ENCODE measurements around the gene FRMD4A.
"Not testable (repeated sequence)": the region's sequence is repeated elsewhere in the genome, so short reads cannot be mapped to it uniquely, and the experiment has no call there.

The FRMD4A gene

DNA sequence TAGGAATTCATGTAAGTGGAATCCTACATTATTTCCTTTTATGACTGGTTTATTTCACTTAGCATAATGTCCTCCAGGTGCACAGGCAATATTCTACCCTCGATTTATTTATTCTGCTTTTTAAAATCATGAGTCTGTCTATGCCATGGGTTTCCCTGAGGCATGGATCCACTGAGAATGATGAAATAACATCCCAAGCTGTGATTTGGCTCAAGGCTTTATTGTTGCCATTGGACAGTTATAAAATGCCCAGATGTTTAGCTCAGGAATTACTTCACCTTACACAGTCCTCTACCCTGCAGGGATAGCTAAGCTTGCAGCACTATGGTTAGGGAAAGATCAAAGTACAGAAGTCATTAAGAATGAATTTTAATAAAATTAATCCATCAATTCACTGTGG, 219.5 kb downstream of the FRMD4A start:
- DNase-seq, result no peak

DNA sequence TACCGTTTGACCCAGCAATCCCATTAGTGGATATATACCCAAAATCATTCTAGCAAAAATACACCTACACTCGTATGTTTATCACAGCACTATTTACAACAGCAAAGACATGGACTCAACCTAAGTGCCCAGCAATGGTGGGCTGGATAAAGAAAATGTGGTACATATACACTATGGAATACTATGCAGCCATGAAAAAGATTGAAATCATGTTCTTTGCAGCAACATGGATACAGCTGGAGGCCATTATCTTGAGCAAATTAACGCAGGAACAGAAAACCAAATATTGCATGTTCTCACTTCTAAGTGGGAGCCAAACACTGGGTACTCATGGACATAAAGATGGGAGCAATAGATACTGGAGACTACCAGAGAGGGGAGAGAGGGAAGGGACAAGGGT, 223.9 kb downstream of the FRMD4A start:
- DNase-seq, result no peak

DNA sequence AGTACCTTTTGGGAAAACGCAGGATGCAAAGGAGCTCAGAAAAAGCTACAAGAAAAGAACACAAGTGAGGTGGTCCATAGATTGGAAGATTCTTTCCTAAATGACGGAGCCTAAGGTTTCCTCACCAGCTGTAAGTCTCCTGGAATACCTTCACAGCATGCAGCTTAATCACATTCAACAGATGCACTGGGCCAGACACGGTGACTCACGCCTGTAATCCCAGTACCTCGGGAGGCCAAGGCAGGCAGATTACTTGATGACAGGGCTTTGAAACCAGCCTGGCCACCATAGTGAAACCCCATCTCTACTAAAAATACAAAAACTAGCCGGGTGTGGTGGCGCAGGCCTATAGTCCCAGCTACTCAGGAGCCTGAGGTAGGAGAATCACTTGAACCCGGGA, 228.7 kb downstream of the FRMD4A start:
- no peak for DNase-seq

DNA sequence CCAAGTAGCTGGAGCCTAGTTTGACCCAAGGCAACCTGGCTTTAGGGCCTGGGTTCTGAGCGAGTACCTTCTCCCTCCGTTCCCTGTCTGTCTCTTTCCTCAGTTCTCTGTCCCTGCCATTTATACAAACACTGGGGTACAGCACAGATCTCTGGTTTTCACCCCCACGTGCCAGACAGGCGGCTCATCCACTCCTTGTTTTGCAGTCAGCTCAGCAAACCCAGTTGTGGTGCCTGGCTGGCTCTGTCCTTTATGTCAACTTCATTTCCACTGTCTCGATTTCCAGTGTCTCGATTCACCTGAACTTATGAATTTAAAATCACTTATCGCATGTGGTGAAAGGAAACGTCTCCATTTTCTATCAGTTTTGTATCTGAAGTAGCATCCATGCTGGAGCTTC, 230.8 kb downstream of the FRMD4A start:
- no peak for DNase-seq

DNA sequence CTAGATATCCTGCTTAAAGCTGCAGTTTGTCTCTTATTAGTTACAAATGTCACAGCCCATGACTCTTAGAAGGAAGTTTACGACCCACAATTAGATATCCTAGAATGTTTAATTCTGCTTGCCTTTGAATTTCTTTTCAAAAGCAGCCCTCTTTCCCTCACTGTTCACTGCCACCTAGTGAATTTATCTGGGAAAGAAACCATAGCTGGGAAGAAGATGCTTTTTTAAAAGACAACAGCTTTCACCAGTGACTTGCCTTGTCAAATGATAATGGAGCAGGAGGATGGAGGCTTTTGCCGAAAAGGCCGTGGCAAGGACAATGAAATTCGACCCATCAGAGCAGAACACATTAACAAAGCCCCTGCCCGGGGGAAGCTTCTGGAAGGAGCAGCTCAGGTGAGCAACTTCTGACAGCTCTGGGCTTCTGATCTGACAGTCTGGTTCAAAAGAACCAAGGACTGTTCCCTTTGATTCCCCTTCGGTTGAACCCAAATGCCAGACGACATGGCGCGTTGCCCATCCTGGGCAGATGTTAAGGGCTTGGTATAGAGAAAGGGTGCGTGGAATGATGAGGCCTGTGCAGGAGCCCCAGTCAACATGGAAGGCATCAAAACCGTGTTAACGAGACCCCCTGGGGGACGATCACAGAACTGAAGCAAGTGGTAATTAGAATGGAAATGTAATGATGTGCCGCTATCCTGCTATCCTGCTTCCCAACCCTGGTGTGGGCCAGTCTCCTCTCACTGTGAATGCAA, 236.8 kb downstream of the FRMD4A start:
- peak in 2 of 56 donors; percentile 8 to 19 for DNase-seq

DNA sequence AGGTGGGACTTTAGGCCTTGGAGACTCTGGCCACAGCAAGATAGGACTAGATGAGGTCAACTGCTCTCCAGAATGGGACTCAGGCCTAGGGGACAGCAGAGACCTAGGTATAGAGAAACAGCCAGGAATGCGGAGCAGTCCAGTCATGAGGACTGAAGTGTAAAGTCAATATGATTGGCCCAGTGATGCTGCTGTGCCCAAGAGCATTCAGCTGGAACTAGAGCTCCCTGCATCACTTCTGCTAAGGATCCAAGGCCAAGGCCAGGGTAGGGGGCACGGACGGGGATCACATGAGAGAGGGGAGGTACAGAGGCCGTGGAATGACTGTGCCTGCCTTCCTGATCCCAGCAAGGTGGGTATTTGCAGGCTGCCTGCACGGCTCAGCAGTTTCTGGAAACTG, 237.9 kb downstream of the FRMD4A start:
- DNase-seq, result no peak

DNA sequence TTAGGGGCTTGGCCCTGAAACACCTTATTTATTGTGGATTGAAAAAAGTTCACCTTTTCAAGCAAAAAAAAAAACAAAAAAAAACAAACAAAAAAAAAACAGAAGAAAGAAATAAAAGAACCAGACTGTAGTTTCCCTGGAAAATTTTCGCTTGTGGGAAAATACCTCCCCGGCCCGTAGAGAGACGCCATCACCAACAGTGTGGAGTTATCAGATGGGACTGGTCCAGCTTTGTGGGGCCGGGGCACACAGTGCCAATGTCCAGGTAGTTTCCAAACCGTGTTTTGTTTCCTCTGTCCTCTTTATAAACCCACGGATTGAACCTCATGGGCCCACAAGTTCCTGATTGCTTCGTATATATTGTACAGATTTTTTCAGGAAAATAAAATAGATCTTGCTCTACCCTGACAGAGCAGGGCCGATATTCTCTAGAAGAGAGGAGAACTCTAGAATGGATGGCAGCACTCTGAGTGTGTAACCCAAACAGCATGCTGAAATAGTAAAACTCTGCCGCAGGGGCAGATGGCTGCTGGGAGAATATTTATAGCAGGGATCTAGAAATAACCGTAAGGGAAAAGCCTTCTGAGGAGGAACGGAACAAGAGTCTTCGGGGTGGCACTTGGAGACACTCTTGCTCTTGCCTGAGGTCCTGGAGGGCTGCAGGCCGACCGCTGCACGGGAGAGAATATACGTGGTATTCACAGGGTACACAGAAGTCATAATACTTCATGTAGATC, 241.0 kb downstream of the FRMD4A start:
- DNase-seq, result peak in 3 of 56 donors; percentile 12 to 38 (median 34)

DNA sequence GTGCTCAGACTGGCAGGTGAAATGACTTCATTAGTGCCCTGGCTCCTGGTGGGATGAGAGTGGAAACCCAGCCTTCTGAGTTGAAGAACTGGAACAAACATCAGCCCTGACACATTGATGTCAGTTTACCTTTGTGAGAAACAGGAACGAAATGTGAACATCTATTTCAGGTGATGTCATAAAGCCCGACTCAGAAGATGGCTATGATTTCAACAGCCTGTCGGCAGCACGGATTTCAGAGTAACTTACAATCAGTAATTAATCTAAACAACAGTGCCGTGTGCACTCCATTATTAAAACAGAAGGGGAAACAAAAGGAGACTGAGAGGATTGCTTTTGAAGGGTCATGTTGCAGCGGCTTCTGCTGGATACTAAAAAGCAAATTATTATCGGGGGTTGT, 243.2 kb downstream of the FRMD4A start:
- DNase-seq, result no peak

DNA sequence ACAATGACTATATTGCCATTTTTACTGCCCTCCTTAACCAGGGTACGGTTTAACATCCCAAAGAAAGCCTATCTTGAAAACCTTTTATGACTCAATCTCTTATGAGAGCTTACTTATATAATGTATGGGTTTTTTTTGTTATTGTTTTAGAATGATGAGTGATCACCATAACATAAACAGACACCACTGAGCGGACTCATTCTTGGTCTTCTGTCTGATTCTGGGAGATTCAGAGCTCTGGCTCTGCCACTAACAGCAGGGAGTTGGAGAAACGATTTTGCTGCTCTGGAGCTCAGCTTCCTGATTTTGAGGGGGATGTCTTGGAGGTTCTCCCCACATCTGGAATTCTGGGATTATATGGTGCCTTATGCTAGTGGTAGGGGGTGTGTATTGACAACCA, 244.1 kb downstream of the FRMD4A start:
- DNase-seq, result no peak

DNA sequence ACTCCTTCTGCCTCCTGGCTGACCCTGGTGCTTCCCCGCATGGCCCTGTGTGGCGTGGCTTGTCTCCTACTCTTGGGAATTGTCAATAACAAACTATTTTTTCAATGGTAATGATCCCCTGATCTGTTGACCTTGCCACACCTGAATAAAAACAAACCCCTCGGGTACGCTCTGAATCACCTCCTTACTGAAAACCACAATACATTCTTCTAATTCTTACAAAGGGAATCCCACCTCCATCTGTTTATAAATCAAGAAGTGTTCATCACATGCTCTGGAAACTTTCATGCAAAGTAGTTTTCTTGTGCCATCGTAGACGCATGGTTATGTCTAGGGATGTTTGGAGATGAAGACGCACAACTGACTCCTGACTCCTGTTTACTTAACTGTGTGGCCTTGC, 245.8 kb downstream of the FRMD4A start:
- no peak for DNase-seq

DNA sequence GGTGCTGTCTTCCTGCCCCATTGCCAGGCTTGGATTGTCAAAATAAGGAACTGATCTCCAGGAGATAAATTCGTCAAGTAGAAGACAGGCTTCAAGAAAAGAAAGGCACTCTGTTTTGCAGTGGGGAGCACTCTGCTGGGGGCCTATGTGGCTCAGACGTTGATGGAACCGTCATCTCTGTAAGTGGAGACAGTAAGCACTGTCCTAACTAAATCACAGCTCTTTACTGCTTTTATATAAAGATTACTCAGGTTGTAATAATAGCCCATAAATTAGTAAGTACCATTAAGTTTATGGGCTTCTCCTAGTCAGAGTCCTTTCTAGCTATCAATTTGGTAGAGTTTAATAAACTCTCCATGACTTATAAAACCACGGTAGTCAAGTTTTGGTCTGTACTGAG, 249.9 kb downstream of the FRMD4A start:
- no peak for DNase-seq

DNA sequence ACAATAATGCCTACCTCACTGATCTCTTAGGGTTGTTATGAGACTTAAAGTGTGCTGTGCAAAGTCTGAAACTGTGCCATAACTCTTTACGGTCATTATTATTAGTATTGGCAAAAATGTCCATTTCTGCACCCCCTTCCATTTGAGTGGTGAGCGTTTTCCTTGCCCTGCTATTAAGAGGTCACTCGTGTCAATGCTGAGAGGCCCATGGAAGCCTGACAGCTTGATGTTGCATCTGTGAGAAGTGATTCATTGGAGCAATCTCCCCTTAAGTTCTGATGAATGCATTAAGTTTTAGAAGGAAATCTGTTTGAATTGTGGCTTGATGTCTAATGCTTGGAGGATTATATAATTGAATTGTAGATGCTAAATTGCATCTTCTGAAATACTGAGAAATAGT, 253.3 kb downstream of the FRMD4A start:
- DNase-seq, result no peak

DNA sequence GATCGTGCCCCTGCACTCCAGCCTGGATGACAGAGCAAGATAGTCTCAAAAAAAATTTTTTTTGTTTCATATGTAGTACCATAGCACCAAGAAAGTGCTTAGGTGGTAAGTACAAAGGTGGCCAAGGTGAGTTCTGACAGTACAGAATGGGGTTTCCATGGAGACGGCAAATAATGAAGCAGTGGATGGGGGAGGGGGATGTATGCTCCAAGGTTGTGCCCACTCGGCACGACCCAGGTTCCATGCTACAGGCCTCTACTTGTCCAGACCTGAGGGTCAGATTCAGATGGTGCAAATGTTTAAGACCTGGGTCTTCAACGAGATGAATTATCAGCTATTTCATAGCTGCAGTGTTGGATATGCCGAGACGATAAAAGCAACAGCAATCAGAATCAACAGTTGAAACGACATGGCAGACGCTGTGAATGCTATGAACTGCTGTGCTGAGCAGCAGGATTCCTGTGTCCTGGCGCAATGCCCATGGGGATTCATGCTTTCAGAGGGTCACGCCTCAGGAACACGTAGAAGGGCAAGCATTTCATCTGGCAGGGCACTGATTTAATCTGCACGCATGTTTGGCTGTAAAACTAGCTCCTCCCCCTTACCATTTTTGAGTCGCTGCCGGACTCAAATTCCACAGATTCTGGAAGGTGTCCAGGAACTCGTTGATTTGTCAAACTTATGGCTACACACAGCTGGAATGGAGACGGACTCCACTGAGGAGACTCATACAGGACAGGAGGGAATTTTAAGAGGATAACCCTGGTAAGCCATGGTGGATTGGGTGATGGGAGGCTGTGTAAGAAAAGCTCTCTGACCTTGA, 256.5 kb downstream of the FRMD4A start:
- DNase-seq, result peak in 1 of 56 donors; percentile 32

DNA sequence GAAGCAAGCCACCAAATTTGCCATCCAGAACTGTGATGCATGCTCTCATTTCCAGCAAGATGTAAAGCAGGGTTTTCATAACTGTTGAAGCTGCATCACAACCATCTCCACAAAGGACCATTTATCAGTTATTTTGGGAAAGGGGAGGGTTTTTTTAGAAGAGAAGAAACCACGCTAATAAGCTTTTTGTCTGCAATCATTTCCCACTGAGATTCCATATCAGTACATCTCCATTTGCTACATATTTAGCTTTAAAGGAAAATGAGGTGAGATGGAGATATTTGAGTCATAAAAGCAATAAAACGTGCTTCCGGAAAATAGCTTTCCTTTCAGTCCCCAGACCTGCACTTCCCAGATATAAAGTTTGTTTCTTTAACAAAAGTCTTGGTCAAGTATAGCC, 258.2 kb downstream of the FRMD4A start:
- no peak for DNase-seq

DNA sequence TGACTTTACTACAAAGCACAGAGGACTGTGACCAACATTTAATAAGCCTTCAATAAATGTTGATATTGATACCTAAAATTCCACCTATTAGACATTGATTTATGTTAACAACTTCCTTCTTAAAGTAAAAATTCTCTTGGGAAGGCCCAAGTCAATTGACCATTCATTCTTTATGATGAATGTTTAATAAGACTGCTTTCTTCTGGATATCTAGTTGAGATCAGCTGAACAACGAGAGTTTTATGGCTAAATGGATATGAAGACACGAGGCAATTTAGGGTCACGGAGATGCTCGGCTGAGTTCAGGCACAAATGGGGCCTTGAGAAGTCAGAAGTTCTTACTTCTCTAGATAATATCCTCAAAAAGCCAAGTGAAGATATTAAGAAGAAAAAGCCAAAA, 258.8 kb downstream of the FRMD4A start:
- DNase-seq, result no peak

DNA sequence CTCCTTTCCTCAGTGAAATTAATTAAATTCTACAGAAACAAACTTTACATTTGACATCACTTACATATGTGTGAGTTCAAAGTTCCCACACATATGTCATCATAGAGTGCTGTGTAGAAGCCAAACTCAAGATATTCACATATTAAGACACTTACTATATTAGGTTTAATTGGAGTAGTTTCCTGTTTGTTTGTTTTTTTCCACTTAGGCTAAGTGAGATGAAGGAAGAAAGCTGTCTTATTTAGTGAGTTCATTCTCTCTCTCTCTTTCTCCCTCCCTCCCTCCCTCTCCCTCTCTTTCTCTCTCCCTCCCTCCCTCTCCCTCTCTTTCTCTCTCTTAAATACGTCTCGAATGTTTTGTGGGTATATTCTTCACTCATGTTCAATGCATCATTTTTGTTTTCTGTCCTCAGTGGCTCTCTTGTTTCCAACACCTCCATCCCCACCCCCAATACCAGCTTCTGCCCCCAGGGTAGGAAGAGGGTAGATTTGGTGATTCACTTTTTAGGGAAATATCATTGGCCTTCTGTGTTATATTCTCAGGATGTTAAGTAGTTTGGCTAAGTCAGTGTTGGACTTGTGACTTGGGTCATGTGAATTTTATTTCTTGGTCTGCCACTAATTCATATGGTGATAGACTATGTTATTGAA, 262.0 kb downstream of the FRMD4A start:
- no peak for DNase-seq

DNA sequence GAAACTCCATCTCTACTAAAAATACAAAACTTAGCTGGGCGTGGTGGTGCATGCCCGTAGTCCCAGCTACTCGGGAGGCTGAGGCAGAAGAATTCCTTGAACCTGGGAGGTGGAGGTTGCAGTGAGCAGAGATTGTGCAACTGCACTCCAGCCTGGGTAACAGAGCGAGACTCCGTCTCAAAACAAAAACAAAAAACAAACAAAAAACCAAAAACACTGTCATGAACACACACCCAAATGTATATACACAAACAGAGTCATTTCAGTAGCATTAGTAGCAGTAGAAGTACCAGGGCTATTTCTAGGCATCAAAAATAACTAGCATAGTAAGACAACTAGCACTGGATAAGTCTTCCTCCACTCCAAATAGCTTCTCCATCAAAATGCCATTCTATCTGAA, 263.1 kb downstream of the FRMD4A start:
- not testable (repeated sequence) for DNase-seq

DNA sequence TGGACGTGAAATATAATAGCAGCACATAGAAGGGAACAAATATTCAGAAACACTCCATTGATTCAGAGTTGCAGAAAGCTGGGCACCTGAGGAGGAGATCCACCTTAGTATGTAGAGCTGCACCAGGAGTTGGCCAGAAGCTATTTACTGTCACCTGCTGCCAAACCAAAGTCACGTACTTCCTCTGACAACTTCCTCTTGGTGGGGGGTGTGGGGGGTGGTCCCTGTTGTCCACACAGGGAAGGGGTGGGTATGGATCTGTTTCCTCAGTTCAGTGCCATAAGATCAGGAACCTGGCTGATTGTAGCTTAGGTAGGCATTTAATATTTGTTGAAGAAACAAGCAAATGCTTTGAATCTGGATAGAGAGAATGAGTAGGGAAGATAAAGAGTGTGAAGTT, 264.6 kb downstream of the FRMD4A start:
- no peak for DNase-seq

DNA sequence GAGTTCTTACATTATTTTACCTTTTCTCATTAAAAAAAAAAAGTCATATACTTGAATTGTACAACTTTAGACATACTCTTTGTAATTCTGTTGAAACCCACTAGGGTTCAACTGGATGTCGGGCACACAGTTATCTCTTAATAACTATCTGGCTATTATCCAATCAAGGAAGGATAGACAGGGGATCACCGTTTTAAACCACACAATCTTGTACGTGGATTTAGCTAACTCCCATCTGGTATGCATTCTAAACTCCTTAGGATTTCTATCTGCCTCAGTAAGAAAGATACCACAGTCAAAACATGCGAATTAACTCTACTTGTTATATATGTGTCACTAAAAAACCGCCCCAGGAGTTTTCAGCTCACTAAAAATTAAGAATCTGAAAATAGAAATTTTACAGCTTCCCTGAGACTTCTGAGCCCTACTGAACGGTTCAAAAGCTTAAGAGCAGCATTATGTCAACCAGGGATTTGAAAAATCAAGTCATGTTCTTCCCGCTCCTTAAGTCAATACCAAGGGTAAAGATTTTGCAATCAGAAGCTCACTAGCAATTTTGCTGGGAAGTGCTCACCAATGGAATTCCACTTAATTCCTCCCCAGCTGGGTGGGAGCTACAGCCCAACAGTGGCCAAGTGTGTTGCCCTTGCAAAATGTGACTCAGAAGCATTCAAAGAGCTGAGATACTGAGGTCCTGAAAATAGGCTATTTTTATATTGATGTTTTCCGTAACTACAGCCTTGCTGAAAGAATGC, 267.0 kb downstream of the FRMD4A start:
- DNase-seq, result no peak

DNA sequence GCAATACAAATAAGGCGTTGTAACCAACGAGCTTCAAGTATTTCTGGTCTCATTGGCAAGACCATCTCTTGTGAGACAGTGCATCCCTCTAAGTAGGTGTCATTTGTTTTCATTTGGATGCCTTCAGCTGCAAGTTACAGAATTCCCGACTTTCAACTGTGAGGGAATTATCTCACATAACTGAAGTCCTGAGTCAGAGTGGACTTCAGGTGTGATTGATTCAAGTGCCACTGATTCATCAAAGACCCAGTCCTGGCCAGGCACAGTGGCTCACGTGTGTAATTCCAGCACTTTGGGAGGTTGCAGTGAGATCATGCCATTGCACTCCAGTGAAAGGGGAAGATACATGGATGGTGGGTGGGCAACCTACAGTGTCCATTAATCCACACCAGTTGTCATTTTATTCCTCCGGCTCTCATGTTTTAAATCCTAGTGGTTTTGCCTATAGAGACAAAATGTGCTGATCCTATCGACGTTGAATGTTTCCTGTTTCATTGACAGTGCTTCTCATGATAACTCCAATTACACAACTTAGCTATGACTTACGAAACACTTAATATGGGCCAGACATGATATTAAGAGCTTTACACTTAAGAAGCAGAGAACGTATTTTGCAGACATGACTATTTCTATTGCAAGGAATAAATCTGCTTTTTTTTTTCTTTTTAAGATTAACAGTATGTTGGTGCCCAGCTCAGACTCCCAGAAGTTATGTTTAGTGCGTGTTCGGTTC, 268.0 kb downstream of the FRMD4A start:
- no peak for DNase-seq

All from amygdala (tissue), 56 donors.